ENCODE data around the gene CYBA. TPM values are rescaled to one million over a fixed set of nuclear protein-coding genes. Genes with fewer than 3 reads are reported as not detected.
"Not testable (repeated sequence)": the region's sequence is repeated elsewhere in the genome, so short reads cannot be mapped to it uniquely, and the experiment has no call there.

The CYBA gene
- total RNA-seq, 2 experiments from 2014 or later = 461 to 494 TPM

DNA sequence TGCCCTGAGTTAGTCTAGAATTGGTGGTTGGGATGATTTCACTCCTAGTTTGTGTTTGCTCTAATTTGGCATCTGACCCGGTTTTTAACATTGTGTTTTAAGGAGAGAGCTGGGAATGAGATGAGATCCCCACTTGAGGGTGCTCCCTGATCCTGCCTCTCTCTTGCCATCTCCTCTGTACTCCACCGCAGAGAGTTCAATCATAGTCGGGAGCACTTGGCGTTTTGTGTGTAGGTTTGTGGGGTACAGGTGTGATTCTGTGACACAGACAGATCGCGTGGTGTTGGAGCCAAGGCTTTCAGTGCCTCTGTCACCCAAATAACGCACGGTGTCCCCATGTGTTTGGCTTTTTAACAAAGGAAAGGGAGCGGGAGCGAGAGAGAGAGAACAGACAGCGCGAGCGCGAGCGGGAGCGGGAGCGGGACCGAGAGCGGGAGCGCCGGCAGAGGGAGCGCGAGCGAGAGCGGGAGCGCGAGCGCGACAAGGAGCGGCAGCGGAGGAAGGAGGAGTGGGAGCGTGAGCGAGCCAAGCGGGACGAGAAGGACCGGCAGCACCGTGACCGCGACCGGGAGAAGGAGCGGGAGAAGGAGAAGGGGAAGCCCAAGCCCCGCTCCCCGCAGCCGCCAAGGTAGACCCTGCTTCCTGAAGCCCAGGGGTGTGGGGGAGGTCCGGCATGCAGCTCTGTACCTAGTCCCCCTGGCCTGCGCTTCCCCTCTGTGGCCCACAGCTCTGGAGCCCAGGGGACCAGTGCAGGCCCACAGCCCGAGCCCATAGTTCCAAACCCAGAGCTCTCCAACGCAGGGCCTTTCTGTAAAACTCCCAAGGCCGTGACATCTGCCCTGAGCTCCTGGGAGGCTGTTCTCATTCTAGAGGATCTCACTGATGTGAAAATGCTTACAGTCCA is 39.7 kb downstream of the CYBA start:
- H3K27ac Mint-ChIP-seq = no peak overlapping the region
- no peak overlapping the region for H3K4me3 Mint-ChIP-seq

GRCh38 chr16:88610080-88610479 is 40.8 kb downstream of the CYBA start:
- H3K36me3 Mint-ChIP-seq = peaks cover 23% of the 10 kb centered on the region
- no peaks in the 10 kb centered on the region for H3K9me3 Mint-ChIP-seq (ENCODE audit: low read depth)
- no peak overlapping the region for H3K27ac Mint-ChIP-seq

More for the DNA sequence above, 39.7 kb downstream of the CYBA start:
- H3K9me3 Mint-ChIP-seq (ENCODE audit: low read depth) = no peaks in the 10 kb centered on the region
- CTCF ChIA-PET = no interaction called here
- peaks cover 1% of the 10 kb centered on the region for H3K4me1 Mint-ChIP-seq
- no peak for DNase-seq
- no peak for ATAC-seq
- H3K36me3 Mint-ChIP-seq = peaks cover 23% of the 10 kb centered on the region
- H3K27me3 Mint-ChIP-seq = no peaks in the 10 kb centered on the region

GRCh38 chr16:88609426-88609825 is 41.4 kb downstream of the CYBA start:
- CTCF ChIA-PET; H3K4me3 Mint-ChIP-seq; H3K27me3 Mint-ChIP-seq; H3K4me1 Mint-ChIP-seq; ATAC-seq; DNase-seq; H3K27ac Mint-ChIP-seq; H3K9me3 Mint-ChIP-seq (ENCODE audit: low read depth): not testable (repeated sequence)
- peaks cover 23% of the 10 kb centered on the region for H3K36me3 Mint-ChIP-seq

More at GRCh38 chr16:88610080-88610479, 40.8 kb downstream of the CYBA start:
- Mint-ChIP-seq H3K4me1 (no peaks in the 10 kb centered on the region), H3K27me3 (no peaks in the 10 kb centered on the region), H3K4me3 (no peak overlapping the region)
- no peak for ATAC-seq
- no peak for DNase-seq
- CTCF ChIA-PET = no interaction called here

- Mint-ChIP-seq H3K27ac (peak overlapping the region; percentile 29), H3K4me1 (no peaks in the 10 kb centered on the region), H3K4me3 (no peak overlapping the region), H3K9me3 (ENCODE audit: low read depth) (no peaks in the 10 kb centered on the region), H3K36me3 (peaks cover 25% of the 10 kb centered on the region), H3K27me3 (no peaks in the 10 kb centered on the region)
- no peak for DNase-seq
- ATAC-seq = no peak
- CTCF ChIA-PET = no interaction called here
These were observed 42.8 kb downstream of the CYBA start for GRCh38 chr16:88608076-88608475.

DNA sequence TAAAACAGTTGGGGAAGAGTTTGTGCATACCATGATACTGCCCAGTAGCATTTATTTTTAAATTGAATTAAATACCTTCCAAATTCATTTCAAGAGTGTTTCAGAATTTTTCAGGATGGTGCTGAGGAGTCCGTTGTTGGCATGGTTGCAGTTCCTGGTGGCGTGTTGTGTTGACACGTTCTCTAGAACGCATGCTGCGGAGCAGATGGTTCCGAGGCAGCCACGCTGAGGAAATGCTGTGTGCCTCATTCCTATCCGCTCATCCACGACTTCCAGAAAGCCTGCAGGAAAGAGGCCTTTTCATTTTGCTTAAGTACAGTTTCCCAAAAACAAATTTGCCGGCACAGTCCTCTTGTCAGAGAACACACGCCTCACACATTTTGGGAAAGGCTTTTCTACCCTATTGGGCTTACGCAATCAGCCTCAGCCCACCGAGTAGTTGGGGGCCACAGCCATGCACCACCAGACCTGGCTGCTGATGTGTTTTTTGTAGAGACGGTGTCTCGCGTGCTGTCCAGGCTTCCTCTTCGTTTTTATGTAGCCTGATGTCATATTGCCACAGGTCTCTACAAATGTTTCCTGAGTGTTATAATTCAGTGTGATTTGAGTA is 44.6 kb downstream of the CYBA start:
- H3K36me3 Mint-ChIP-seq = peaks cover 30% of the 10 kb centered on the region
- H3K9me3 Mint-ChIP-seq (ENCODE audit: low read depth) = no peaks in the 10 kb centered on the region
- H3K4me3 Mint-ChIP-seq = no peak overlapping the region
- DNase-seq (no peak), ATAC-seq (no peak)
- CTCF ChIA-PET = no interaction called here
- no peaks in the 10 kb centered on the region for H3K4me1 Mint-ChIP-seq
- H3K27ac Mint-ChIP-seq = no peak overlapping the region
- no peaks in the 10 kb centered on the region for H3K27me3 Mint-ChIP-seq

- Mint-ChIP-seq H3K4me3 (no peak overlapping the region), H3K9me3 (ENCODE audit: low read depth) (no peaks in the 10 kb centered on the region), H3K27ac (no peak overlapping the region), H3K36me3 (peaks cover 31% of the 10 kb centered on the region), H3K27me3 (no peaks in the 10 kb centered on the region), H3K4me1 (no peaks in the 10 kb centered on the region)
- no peak for DNase-seq
- no peak for ATAC-seq
- CTCF ChIA-PET = no interaction called here
These were observed 45.4 kb downstream of the CYBA start for GRCh38 chr16:88605186-88606147.

- no peak for ATAC-seq
- no peak for DNase-seq
- Mint-ChIP-seq H3K4me1 (peaks cover 4% of the 10 kb centered on the region), H3K4me3 (no peak overlapping the region), H3K9me3 (ENCODE audit: low read depth) (no peaks in the 10 kb centered on the region), H3K27me3 (no peaks in the 10 kb centered on the region), H3K27ac (no peak overlapping the region), H3K36me3 (peaks cover 27% of the 10 kb centered on the region)
- CTCF ChIA-PET = no interaction called here
These were observed 48.8 kb downstream of the CYBA start for GRCh38 chr16:88602091-88602490.

- Mint-ChIP-seq H3K4me1 (peaks cover 6% of the 10 kb centered on the region), H3K27ac (no peak overlapping the region), H3K4me3 (no peak overlapping the region), H3K36me3 (peaks cover 26% of the 10 kb centered on the region), H3K9me3 (ENCODE audit: low read depth) (no peaks in the 10 kb centered on the region), H3K27me3 (no peaks in the 10 kb centered on the region)
- ATAC-seq (no peak), DNase-seq (no peak)
- CTCF ChIA-PET = no interaction called here
These were observed 49.4 kb downstream of the CYBA start for GRCh38 chr16:88601313-88602036.

- Mint-ChIP-seq H3K4me3 (no peak overlapping the region), H3K9me3 (ENCODE audit: low read depth) (no peaks in the 10 kb centered on the region), H3K27me3 (no peaks in the 10 kb centered on the region), H3K36me3 (peaks cover 28% of the 10 kb centered on the region), H3K27ac (no peak overlapping the region), H3K4me1 (peaks cover 6% of the 10 kb centered on the region)
- no peak for ATAC-seq
- DNase-seq = no peak
- CTCF ChIA-PET = no interaction called here
These were observed 50.3 kb downstream of the CYBA start for GRCh38 chr16:88600539-88600896.

- Mint-ChIP-seq H3K36me3 (peaks cover 29% of the 10 kb centered on the region), H3K4me3 (no peak overlapping the region), H3K4me1 (peaks cover 6% of the 10 kb centered on the region), H3K27ac (no peak overlapping the region), H3K27me3 (no peaks in the 10 kb centered on the region), H3K9me3 (ENCODE audit: low read depth) (no peaks in the 10 kb centered on the region)
- no peak for ATAC-seq
- CTCF ChIA-PET = no interaction called here
- DNase-seq = no peak
These were observed 50.9 kb downstream of the CYBA start for GRCh38 chr16:88599825-88600538.

- Mint-ChIP-seq H3K27me3 (no peaks in the 10 kb centered on the region), H3K36me3 (peaks cover 32% of the 10 kb centered on the region), H3K4me1 (peaks cover 6% of the 10 kb centered on the region), H3K4me3 (no peak overlapping the region), H3K27ac (no peak overlapping the region), H3K9me3 (ENCODE audit: low read depth) (no peaks in the 10 kb centered on the region)
- DNase-seq (no peak), ATAC-seq (no peak)
- CTCF ChIA-PET = no interaction called here
These were observed 51.6 kb downstream of the CYBA start for GRCh38 chr16:88599092-88599733.

DNA sequence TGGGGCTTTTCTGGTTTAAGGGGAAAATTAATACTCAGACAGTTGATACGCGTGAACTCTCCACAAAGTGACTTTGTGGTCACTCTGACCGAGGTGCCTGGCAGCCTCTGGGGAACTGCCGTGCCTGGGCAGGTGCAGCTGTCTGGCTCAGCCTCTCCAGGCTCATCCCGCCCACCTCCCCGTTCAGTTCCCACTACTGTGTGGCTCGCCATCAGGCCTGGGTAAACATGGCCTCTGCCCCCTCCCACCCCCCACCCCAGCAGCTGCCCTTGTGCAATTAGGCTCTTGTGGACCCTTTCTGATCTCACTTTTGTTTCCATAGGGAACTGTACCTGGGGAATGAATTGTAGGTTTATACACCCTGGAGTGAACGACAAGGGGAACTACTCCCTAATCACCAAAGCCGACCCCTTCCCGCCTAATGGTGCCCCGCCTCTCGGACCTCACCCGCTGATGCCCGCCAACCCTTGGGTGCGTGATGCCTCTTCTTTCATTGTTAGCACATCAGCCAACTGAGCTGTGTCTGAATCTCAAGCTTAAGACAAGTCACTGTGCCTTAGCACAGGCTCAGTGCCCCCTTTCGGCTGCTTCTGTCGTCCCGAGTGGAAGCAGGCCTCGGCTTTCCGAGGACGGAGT is 52.9 kb downstream of the CYBA start:
- no peak overlapping the region for H3K27ac Mint-ChIP-seq
- DNase-seq = no peak
- CTCF ChIA-PET = no interaction called here

More for the DNA sequence above, 52.9 kb downstream of the CYBA start:
- Mint-ChIP-seq H3K36me3 (peaks cover 31% of the 10 kb centered on the region), H3K9me3 (ENCODE audit: low read depth) (no peaks in the 10 kb centered on the region), H3K4me3 (no peak overlapping the region), H3K4me1 (peaks cover 8% of the 10 kb centered on the region), H3K27me3 (no peaks in the 10 kb centered on the region)
- ATAC-seq = no peak

Measured in activated CD8-positive, alpha-beta memory T cell treated with anti-CD3 and anti-CD28 coated beads, Interleukin-2, amount 10 ng/mL, durations not matched to agents 7 days and 5 days (primary cell).